ENCODE results near the gene PPP1CA.
"Not testable (repeated sequence)": the region's sequence is repeated elsewhere in the genome, so short reads cannot be mapped to it uniquely, and the experiment has no call there.

Gene PPP1CA

GRCh38 chr11:67416416-67417335 is 15.0 kb upstream of the PPP1CA start:
- peak; percentile 44 for DNase-seq

GRCh38 chr11:67415501-67416304 is 14.0 kb upstream of the PPP1CA start, which contains the start of gene CARNS1:
Gene CARNS1 (plus strand): TSS chr11:67415678. CDS start chr11:67416200, 522 bp downstream.
- DNase-seq: no peak

- no peak for DNase-seq
Measured at GRCh38 chr11:67413266-67413849, 11.7 kb upstream of the PPP1CA start.

- DNase-seq: no peak
Measured at GRCh38 chr11:67412495-67413179, 11.0 kb upstream of the PPP1CA start.

GRCh38 chr11:67411785-67412152 is 10.1 kb upstream of the PPP1CA start:
- DNase-seq: no peak

DNA sequence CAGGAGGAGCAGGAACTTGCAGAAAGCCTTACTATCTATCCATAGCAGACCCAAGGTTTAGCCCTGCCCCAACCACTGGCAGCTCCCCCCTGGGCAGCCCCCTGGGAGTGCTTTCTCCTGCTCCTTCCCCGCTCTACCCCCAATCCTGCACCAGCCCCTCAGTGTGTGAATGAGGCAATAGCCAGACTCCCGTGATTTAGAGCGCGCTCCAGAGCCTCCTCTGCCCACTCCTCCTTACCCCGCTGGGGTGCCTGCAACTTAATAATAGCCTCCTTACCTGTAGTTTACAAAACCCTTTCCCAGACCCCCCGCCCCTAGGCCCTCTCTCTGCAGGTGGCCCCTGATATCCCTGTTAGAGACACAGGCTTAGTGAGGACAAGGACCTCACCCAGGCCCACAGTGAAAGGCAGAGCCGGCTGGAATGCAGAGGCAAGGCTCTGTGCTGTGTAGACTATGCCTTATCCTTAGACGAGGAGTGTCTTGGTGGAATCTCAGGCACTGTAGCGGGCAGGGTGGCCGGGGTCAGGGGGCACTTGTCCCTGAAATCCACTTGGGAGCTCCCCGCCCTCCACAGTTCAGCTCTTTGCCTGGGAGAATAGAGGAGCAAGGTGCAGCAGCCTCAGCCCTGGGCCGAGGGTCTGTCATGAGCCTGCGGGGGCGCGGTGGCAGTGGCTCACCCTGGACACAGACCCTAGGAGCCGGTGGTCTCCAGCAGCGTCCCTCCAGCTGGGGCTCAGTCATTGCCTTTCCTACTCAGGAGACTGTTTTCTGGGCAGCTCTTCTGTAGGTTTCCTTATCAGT is 9.5 kb upstream of the PPP1CA start:
- no peak for DNase-seq

- no peak for DNase-seq
Measured at GRCh38 chr11:67410369-67410831, 8.7 kb upstream of the PPP1CA start.

DNA sequence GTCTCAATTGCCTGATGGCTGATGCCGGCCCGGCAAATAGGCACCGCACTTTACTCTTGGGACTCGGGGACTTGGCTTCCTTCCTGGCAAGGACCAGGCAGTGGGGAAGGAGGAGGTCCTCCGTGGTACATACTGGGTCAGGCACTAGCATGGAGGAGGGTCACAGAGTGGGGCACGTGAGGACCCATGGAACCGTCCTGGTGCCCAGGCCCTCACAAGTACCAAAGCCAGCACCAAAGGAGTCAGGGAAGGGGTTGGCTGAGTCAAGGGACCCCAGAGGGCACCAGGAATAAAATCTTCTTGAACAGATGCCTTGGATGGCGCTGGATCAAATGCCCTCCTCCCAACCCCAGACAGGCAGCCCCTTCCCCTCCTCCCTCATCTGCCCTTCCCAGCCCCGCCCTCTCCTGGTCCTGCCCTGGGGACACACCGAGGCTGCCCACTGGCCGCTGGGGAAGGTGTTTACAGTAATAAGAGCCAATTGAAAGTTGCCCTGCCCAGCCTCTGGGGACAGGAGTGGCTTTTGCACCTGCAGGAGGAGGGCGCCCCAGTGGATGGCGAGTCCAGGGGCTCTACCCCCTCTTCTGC is 8.2 kb upstream of the PPP1CA start:
- peak; percentile 20 for DNase-seq

- DNase-seq: no peak
Measured at GRCh38 chr11:67409261-67409666, 7.6 kb upstream of the PPP1CA start.

- no peak for DNase-seq
Measured at GRCh38 chr11:67408437-67409200, 7.0 kb upstream of the PPP1CA start.

GRCh38 chr11:67407688-67408163 is 6.1 kb upstream of the PPP1CA start:
- no peak for DNase-seq

DNA sequence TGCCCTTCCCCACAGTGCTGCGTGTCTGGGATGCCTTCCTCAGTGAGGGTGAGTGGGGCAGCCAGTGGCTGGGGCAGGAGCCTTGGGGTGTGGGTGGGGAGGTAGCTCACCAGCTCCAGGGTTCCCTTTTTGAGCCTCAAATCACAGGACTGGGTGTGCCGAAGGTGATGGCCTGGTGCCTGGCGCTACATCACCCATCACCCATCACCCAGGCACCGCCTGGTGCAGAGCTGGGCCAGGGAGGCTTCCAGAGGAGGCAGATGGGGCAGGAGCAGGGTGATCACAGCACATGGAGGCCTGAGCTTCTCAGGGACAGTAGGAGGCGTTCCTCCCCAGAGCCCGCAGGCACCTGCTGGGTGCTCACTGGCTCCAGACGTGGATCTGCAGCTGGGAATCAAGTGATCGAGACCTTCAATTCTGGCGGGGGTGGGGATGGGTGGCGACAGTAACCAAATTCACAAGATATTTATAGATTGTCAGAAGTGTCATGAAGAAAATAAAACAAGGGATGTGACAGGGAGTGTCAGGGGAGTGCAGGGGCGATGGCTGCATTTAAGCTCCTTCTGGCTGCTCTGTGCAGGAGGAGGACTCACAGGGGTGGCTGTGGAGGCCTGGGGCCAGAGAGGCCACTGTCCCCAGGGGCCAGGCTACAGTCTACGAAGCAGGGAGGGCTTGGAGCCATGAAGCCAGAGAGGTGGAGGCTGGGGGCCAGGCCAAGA is 5.5 kb upstream of the PPP1CA start:
- DNase-seq: peak; percentile 36

DNA sequence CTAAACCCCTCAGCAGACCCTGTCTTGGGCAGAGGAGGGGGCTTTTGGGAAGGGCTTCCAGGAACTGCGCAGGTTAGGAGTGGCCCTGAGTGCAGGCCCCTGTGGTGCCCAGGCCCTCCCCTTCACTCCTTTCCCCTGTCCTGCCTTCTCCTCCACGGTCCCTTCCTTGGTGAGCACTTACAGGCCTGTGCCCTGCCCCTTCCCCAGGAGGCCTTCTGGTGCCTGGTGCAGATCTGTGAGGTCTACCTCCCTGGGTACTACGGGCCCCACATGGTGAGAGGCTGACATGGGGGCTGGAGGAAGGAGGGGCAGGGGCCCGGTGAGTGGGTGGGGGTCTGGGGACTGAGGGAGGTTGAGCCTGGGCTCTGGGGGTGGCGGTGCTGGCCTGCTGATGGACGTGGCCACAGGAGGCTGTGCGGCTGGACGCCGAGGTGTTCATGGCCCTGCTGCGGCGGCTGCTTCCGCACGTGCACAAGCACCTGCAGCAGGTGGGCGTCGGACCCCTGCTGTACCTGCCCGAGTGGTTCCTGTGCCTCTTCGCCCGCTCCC is 4.8 kb upstream of the PPP1CA start:
- no peak for DNase-seq

DNA sequence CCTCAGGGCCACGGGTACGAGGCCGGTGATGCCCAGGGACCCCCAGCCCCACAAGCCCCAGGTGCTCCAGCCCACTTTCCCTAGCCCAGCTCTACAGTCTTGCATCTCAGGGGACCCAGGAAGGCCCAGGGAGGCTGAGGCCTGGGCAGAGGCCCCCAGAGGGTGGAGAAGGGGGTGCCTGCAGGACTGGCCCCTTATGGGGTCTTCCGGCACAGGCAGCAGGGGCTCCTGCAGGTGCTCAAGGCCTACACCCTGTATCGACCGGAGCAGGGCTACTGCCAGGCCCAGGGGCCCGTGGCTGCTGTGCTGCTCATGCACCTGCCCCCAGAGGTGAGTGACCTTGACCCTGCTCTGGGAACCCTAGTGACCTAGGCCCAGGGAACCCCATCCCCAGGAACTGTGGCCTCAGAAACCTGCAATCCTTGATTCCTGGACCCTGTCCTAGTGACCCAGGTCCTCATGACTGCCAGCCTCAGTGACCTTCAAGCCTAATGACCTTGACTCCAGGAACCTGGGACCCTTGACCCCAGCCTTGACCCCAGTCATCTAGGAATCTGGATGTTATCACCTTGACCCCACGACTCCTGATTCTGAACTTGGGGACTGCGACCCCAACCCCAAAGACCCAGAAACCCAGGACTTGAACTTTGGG is 4.2 kb upstream of the PPP1CA start:
- DNase-seq: no peak

DNA sequence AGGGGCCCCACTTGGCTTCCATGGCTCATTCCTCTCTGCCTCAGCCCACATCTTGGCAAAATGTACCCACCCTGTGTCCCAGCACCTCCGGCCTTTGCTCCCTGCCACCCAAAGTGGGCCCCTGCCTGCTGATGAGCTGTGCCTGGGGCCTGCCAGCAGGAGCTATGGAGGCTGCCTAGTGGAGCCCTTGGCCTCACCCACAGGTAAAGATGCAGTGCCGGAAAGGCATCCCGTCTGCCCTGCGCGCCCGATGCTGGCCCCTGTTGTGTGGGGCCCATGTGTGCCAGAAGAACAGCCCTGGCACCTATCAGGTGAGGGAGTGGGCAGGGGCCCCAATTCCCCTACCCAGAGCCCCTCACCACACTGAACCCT is 3.5 kb upstream of the PPP1CA start:
- DNase-seq: no peak

DNA sequence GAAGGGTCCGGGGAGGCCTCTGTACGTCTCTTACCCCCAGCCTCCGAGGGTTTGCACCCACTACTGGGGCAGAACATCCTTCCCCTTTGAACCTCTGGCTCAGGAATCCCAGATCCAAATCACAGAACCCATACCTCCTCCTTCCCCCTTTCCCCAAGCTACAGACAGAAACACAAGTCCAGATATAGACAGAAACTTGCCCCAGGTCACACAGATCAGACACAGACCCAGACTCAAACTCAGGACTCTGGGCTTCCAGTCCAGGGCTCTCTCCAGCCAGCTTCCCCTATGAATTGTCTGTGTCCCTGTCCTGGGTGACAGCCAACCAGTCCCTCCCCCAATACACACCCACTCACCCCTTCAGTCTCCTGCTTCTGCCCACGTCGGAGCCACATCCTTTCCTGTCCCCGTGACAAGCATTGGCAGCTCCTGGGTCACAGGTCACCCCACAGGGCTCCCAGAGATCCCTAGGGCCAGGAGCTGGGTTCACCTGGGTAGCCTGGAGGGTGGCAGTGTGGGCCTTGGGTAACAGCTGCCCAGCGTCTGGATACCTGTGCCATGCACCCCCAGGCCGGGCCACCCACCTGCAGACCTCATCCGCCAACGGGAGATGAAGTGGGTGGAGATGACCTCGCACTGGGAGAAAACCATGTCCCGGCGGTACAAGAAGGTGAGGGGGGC is 3.0 kb upstream of the PPP1CA start:
- DNase-seq: no peak

GRCh38 chr11:67403085-67403484 is 1.4 kb upstream of the PPP1CA start:
- not testable (repeated sequence) for DNase-seq

DNA sequence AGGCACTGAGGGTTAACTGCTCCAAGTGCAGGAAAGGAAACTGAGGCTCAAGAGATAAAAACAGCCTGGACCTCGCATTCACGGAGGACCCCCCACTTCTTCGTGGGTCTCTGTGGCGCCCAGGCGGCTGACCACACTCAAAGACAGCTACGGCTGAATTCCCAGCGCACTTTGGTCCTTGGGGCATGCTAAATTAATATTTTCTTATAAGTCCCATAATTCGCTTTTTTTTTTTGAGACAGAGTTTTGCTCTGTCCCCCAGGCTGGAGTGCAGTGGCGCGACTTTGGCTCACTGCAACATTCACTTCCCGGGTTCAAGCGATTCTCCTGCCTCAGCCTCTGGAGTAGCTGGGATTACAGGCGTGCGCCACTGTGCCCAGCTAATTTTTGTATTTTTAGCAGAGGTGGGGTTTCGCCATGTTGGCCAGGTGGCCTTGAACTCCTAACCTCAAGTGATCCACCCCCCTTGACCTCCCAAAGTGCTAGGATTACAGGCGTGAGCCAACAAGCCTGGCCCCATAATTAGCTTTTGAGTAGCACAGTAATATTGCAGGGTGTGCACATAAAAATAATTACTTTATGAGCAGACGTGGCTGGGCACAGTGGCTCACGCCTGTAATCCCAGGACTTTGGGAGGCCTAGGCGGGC is 658 bp upstream of the PPP1CA start:
- not testable (repeated sequence) for DNase-seq

Data from SHP77 treated with DMSO at 0.1 percent for 48 hours (cell line).